HG02938 (cell line): ENCODE data around the gene BEND3.
"Not testable (repeated sequence)": the region's sequence is repeated elsewhere in the genome, so short reads cannot be mapped to it uniquely, and the experiment has no call there.

Source experiments
- ATAC-seq: cut with Tn5 transposase; IDR thresholded peaks from one replicate; pipeline ENCODE4 v1.9.1; 2021; ENCODE audit warnings: mild to moderate bottlenecking, moderate library complexity; ENCODE audit not compliant: unreplicated experiment

Gene BEND3

DNA sequence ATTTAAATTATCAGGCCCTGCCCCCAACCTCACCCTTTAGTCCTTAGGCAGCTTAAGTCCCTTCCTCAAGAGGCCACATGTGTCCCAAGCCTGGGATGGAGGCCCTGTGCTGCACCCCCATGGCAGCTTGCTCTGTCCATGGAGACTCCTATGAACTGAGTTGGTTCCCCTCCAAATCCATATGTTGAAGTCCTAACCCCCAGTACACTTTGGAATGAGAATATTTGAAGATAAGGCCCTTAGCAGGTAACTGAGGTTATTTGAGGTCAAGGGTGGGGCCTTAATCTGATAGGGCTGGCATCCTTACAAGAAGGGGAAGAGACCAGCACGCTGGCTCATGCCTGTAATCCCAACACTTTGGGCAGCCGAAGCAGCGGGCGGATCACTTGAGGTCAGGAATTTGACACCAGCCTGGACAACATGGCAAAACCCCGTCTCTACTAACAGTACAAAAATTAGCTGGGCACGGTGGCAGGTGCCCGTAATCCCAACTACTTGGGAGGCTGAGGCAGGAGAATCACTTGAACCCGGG, 6.7 kb upstream of the BEND3 start:
- ATAC-seq = no peak

DNA sequence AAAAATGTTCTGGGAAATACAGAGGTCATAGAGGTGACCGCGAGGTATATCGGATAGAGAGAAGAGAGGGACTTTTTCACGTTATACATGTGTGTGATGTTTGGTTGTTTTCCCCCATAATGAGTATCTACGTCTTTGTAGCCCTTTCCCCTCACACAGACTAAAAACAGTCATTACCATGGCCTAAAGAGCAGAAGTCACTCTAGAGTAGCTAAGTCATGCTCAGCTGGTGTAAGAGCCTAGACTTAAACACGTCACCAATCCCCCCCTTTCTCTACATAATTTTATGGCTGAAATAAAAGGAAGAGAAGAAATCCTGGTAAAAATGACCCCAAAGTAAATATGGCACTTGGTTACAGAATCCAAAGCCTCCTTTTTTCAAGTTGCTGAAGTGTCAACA, 6.0 kb upstream of the BEND3 start:
- no peak for ATAC-seq

DNA sequence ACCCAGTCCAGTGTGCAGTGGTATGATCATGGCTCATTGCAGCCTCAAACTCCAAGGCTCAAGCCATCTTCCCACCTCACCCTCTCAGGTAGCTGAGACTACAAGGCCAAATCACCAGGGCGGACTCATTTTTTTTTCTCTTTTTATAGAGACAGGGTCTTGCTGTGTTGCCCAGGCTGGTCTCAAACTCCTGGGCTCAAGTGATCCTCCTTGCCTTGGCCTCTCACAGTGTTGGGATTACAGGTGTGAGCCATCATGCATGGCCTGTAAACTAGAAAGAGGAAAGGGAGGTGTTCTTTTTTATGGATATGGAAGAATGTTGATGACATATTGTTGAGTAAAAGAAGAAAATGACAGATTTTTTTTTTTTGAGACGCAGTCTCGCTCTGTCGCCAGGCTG, 5.1 kb upstream of the BEND3 start:
- no peak for ATAC-seq

DNA sequence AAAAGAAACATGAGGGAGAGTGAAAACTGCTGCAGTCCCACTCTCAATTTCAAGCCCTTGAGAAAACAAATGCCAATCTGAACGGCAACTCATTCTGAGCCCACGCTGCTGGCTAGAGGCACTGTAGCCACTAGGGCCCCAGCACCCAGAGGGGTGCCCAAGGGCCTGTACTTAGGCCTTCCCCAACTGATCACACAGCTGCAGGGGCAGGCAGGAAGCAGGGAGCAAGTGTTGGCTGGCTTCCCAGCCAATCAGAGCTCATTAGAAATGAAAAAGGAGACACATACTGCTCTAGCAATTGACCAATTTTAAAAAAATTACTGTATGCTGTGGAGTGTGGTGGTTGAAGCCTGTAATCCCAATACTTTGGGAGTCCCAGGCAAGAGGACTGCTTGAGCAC, 3.7 kb upstream of the BEND3 start:
- no peak for ATAC-seq

DNA sequence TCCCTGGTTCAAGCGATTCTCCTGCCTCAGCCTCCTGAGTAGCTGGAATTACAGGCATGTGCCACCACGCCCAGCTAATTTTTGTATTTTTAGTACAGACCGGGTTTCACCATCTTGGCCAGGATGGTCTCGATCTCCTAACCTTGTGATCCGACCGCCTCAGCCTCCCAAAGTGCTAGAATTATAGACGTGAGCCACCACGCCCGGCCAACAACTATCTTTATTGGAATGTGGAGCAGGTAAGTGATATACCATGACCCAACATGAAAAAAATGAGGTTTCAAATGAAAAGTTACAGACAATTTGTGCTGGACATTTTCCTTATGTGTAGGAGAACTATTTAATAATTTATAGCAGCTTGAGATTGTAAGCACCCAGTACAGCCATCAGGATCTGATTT, 3.2 kb upstream of the BEND3 start:
- ATAC-seq = not testable (repeated sequence)

DNA sequence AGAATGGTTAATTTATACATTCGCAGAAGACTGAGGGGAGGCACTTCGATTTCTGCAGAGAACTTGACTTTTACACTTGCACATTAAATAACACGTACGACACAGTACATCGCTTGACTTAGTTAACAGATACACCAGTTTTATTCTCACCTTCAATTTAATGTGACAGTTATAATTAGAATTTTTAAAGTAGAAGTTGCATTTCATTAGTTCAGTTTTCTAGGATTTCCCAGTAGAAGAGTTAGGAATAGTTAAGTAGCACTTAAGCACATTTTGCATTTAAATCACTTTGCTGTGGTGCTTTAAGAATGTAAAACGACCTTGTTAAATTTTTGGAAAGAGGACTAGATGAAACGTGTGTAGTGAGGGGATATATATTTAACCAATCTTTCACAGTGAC, 1.6 kb upstream of the BEND3 start:
- no peak for ATAC-seq

DNA sequence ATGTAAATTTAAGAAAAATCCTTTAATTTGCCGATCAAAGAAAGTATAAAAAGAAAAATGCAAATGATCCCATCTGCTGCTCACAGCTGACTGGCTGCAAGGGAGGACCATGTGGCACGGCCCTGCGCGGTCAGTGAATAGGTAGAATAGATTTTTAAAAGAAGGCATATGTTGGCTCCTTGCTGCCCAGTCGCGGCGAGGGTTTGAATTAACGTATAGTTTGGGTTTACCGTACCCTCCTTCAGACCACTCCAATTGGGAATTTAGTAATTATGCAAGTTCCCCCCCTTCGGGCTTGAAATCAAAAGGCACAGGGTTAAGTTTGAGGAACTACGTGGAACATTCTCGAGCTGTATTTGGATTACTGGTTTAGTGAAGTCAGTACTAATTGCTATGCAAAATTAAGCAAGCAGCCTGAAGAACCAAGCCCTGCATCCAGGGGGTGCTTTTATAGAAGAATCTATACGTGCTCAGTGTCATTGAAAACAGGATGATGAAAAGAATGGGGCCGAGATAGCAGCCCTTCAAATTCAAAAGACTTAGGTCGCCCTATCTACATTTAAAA, 1.1 kb upstream of the BEND3 start:
- peak; percentile 34 for ATAC-seq

DNA sequence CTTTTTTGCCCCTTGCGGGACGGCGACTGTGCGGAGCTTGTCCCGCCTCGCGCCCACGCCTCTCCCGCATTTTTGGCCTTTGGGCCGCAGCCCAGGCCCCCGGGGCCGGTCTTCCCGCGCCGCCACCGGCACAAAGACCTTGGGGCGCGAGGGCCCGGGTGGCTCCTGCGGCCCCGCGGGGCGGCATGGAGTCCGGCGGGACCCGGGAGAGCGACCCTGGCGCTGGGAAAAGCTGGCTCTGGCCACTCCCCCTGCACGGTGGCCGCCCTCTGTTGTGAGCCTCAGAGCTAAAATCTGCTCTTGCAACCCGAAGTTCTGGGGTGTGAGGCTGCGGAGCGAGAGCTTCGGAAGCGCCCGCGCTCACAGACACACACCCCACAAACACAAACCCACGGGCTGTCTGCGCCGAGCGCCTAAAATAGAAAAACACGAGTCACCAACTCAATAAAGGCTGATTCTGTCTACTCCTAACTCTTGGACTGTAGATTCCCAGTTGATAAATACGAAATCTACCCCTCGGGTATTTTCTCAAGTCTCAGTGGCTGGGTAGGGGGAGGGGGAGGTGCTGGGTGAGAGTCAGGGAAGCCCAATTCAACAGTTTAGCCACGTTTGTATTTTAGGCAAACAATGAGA, 496 bp upstream of the BEND3 start:
- ATAC-seq = no peak

DNA sequence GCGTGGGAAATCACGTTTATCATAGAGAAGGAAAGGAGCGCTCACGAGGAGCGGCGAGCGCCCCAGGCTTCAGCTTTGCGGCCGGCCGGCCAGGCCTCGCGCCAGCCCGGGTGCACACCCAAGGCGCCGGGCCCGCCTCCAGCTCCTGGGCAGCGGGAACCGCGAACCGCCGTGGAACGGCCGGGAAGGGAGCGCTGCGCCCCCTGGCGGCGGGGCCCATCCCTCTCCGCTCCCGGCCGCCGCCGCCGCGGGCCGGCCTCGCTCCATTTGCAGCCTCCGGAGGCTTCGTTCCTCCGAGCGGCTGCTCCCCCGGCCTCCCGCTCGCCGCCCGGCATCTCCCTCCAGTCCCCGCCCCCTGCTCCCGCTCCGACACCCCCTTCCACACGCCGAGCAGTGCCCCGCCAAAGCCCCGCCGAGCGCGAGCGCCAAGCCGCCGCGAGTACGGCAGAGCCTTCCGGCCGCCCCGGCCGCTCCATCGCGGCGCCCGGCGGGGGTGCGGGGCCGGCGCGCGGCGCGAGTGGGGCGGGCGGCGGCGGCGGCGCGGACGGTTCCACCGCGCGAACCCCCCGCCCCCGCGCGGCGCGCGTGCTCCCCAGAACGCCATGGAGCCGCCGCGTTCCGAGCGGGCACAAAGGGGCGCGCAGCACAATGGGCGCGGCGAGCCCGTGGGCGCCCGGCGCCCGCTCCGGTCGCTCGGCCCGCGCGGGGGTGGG, 946 bp downstream of the BEND3 start:
- peak; percentile 44 for ATAC-seq

DNA sequence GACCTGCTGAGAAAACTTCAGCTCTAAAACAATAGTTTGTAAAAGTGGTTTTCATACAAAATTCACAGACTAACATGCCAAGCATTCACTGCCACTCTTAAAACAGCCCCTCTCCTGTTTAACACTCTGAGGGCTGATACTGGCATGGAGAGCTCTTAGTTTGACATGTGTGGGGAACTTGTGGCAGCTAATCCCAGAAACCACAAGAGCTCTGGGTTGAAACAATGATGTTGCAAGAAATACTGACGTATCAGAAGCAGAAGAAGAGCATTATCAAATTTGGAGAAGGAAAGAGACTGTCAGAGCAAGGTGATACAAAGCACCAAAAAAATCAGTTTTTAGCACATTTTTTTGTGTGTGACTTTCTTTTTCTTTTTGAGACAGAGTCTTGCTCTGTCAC, 5.1 kb downstream of the BEND3 start:
- ATAC-seq = no peak

DNA sequence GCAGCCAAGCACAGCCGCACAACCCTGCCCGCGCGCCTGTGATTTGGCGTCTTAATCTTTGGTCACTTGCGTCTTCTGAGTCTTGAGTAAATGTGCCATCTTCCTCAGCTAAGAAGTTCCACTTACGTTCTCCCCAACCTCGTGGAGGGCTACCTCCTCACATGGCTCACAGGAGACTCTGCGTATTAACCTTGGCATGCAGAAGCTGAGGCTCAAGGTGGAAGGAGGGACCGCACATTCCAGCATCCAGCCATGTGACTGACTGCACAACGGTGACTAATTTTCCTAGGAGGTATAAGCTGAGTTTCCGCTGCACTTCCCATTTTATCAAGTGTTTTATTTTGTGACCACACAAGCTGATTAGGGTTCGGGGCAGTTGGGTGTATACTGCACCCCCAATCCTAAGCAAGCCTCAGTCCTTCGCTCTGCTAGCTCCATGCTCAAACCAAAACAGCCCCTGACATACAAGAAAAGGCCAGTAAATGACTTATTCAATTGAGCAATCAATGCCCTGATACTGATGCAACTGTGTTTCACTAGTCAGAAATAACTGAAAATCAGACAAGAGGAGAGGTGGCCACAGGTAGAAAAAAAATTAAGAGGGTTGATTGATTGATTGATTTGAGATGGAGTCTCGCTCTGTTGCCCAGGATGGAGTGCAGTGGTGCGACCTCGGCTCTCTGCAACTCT, 7.0 kb downstream of the BEND3 start:
- no peak for ATAC-seq

DNA sequence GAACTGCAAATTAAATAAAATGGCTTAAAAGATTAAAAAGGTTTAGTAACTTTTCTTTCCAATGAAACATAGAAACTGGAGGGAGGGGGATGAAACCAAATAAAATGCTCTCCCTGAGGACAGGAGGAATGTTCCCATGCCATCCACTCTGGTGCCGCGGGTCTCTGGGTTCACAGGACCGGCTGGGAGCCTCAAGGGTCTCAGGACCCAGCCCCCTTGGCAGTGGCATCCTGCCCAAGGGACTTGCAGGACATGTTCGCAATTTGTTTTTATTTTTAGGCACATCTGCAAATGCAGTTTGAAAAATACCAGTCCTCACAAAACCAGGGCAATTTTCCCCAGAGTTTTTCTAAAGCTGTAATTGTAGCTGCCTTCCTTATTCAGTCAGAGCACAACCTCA, 7.5 kb downstream of the BEND3 start:
- no peak for ATAC-seq

DNA sequence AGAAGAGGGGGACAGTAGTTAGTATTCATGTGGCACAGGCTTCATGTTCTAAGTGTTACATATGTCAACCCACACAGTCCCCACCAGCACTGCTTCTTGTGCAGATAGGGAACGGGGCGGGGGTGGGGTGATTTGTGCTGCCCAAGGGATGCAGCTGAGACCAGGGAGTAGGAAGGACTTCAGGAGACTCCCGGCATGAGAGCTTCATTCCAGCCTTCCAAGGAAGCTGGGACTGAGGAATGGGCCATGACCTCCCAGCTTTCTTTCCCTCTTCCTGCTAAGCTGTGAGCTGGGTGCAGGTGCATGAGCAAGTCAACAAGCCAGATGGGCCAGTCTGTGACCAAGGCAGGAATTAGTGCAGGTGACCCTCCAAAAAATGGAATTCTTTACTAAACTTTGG, 9.2 kb downstream of the BEND3 start:
- ATAC-seq = no peak

DNA sequence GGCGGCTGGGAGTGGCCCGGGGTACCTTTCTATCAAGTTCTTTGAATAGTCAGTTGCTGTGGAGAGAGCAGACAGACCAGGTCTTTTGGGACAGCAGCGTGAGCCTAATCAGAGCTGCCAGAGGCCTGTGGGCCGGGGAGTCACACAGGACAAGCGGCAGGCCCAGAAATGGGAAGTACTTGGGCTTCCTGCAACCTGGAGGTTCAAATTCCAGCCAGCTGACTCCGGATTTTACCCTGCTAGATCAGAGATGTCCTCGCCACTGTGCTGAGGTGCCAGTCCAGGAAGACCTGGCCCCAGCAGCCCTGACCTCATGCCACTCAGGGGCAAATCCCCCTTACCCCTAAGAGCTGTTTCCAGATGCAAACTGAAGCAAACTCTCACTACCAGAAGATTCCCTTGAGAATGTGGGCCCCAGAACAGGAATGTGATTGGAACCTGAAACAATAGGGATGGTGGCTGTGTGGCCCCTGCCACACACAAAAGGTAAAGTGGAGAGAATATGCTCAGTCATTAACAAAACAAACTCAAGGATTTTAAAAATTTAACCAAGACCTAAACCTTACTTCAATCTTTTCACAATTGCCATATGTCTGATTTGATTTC, 9.7 kb downstream of the BEND3 start:
- ATAC-seq = no peak

DNA sequence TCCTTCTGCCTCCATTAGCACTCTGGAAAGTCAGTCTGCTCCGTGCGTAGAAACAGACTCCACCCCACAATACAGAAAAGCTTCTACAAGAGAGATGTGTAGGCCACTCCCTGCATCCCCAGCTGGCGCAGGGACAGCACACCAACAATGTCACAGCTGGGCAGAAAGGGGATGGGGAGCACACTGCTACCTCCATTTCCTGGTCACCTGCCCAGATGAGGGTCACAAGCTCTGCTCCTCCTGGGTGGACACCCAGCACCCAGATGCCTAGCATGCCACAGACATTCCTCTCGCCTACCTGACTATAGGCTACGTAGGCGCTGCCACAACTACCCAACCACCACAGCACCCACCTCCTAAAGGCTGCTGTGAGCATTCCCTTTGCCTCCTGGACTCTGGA, 12.2 kb downstream of the BEND3 start:
- ATAC-seq = no peak

DNA sequence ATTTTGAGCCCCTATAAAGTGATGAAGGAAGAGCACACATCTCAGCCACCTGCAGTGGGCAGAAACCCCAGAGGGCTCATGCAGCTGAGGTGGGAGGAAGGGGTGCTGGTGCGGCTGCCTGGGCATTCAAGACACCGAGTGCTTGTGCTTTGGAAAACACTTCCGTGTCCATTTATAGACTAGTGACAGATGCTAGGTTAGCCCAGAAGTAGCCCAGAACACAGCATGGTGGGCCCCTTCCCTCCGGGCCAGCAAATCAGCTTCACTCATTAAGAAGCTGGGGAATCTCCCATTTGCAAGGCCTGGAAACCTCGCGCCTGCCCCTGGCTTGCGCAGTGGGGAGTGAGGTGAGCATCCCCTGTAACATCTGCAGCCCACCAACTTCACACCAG, 12.9 kb downstream of the BEND3 start:
- ATAC-seq = no peak

DNA sequence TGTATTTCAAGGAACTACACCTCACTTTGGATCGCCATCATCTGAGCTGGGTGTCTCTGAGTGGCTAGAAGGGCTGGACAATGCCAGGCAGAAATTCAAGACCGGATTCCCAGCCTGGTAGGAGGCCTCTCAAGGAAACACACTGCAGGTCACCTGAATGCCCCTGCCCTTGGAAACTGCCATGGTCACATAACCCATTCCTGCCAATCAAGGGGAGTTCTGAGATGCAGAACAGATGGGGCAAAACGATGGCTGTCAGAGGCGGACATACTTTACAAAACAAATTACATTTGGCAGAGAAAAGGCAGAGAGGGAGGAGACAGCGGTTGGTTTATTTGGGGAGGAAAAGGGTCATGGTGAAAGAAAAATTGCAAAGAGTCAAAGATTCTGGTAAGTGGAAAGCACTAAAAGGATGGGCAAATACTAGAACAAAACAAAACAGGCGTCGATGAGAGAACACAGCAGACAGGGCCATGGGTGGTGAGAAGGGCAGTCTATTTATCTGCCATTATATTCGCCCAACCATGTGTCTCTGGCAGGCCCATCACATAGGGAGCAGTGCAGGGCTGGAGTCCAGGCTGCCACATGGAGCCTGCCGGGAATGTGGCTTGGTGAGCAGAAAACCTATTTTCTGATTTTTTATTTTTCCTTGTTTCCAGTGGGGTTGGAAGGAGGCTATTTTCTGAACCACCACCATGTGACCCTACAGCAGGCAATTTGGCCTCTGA, 13.5 kb downstream of the BEND3 start:
- ATAC-seq = no peak

DNA sequence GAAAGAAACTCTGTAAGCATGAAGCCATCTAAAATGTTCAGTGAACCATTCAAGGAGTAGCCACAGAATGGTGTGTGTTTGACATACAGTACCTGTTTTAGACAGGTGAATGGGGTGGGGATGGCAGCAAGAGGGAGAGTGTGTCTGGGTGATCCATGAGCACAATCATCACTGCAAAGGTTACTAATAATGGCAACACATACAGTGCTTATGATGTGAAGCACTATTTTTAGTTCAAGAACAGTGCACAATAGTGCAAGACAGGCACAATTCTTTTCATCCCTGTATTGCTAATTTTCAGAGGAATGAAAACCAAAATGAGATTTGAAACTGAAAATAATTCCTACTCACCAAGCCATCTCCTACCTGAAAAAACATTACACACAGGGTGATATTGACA, 14.1 kb downstream of the BEND3 start:
- ATAC-seq = no peak

DNA sequence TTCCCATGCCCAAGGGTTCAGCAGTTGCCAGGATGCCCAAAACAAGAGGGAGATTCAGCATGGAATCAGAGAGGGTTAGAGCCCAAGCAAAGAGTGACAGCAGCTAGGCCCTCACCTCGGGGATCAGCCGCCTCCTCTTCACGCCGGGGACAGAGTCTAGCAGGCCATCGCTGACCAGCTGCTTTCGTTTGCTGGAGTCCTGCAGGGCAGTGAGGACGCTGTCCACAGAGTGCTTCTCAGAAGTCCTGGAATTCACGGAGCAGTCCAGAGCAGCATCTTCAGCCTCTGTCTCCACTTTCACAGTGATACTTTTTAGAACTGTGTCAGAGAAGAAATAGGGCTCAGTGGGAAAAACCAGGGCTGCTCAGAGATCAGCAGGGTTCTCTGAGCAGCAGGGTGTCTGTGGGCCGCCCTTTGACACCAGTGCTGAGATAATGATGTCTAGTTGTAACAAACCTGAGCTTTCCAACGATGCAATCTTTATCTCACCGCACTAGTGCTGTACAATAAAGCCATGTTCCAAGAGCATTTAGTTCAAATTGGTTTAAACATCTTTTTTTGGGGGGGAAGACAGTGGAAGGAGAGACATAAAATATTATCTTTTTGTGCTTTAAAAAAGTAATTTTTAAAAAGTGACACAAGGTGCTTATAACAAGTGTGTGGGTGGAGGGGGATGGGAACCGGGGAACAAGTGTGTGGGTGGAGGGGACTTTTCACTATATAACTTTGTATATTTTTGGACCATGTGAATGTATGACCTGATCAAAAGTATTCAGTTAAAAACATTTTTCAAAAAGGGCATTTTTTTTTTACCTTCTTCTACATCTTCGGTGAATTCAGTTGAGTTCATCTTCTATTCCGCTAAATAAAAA, 16.6 kb downstream of the BEND3 start:
- ATAC-seq = no peak

DNA sequence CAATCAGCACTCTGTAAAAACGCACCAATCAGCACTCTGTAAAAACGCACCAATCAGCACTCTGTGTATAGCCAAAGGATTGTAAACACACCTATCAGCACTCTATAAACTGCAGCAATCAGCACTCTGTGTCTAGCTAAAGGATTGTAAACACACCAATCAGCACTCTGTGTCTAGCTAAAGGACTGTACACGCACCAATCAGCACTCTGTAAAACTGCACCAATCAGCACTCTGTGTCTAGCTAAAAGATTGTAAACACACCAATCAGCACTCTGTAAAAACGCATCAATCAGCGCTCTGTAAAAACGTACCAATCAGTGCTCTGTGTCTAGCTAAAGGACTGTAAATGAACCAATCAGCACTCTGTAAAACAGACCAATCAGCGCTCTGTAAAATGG, 30.9 kb downstream of the BEND3 start:
- ATAC-seq = not testable (repeated sequence)
